Brain microvascular endothelial cell (primary cell): ENCODE data around the gene GALC.

Source experiments
- DNase-seq: peaks from one replicate; pipeline ENCODE4 v3.0.0-alpha.2; 2020
- H3K27ac ChIP-seq: fragments of 250-450 bp; sonication (Bioruptor Pico); 2 replicates; pipeline ENCODE4 v1.5.1; 2020; ENCODE audit warnings: mild to moderate bottlenecking, moderate library complexity
- H3K27me3 ChIP-seq: fragments of 250-450 bp; sonication (Bioruptor Pico); replicated peaks from 2 replicates; pipeline ENCODE4 v1.5.1; 2020; ENCODE audit warnings: mild to moderate bottlenecking
- H3K36me3 ChIP-seq: fragments of 250-450 bp; sonication (Bioruptor Pico); replicated peaks from 2 replicates; pipeline ENCODE4 v1.5.1; 2020; ENCODE audit warnings: mild to moderate bottlenecking
- H3K4me3 ChIP-seq: 2 replicates; pipeline ENCODE4 v1.5.1; 2011; ENCODE audit warnings: low read depth, mild to moderate bottlenecking, control low read depth, low read length, moderate library complexity
- in situ Hi-C: cut with HindIII; loops from 2 replicates; pipeline ENCODE4 v1.10.0; 2017; ENCODE audit warnings: low sequenced_read_pairs, low pct_ligation_motif_present
- TF ChIP-seq, protein P1 (sequence below): IDR thresholded peaks from 2 replicates; pipeline ENCODE4 v1.5.1; 2011; ENCODE audit warnings: low read depth, mild to moderate bottlenecking, moderate library complexity, low read length, control low read depth, inconsistent platforms; ENCODE audit errors: missing control alignments

The GALC gene

DNA sequence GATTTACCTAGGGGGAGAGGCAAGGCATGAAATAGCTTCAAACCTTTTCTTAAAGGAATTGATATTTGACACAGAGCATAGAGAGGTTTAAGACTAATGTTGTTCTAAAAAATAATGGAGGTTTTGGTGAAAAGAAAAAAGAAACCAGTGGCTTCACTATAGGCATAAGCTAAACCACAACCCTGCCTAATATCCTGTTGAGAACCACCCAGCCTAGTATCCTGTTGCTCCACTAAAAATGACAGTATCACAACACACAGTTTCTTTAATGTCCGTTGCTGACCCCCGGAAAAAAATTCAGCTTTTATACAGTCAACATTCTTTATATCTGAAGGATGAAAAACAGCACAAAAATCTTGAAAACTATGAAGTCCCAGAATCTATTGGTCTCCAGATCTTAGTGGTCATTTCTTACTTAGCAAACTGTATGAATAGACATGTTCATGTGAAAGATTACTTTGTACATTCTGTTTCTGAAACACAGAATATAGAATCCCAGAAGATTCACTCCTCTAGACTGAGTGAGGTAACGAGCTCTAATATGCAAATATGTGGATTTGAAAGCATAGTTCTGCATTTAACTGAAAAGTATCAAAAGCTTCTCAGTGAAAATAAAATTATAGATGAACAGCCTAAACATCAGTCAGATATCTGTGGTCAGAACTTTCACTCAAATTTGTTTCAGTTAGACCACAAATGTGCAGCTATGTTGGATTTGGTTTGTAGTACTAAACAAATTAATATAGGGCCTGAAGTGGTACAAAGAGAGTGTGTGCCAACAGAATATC lies 40.5 kb downstream of the GALC start:
- TF ChIP-seq, protein P1, sequence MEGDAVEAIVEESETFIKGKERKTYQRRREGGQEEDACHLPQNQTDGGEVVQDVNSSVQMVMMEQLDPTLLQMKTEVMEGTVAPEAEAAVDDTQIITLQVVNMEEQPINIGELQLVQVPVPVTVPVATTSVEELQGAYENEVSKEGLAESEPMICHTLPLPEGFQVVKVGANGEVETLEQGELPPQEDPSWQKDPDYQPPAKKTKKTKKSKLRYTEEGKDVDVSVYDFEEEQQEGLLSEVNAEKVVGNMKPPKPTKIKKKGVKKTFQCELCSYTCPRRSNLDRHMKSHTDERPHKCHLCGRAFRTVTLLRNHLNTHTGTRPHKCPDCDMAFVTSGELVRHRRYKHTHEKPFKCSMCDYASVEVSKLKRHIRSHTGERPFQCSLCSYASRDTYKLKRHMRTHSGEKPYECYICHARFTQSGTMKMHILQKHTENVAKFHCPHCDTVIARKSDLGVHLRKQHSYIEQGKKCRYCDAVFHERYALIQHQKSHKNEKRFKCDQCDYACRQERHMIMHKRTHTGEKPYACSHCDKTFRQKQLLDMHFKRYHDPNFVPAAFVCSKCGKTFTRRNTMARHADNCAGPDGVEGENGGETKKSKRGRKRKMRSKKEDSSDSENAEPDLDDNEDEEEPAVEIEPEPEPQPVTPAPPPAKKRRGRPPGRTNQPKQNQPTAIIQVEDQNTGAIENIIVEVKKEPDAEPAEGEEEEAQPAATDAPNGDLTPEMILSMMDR: no peak
- DNase-seq: no peak
- Histone ChIP-seq H3K27ac (no peak overlapping the region), H3K36me3 (no peaks in the 10 kb centered on the region), H3K4me3 (no peak overlapping the region), H3K27me3 (no peaks in the 10 kb centered on the region)
- in situ Hi-C loops: no loop called here

DNA sequence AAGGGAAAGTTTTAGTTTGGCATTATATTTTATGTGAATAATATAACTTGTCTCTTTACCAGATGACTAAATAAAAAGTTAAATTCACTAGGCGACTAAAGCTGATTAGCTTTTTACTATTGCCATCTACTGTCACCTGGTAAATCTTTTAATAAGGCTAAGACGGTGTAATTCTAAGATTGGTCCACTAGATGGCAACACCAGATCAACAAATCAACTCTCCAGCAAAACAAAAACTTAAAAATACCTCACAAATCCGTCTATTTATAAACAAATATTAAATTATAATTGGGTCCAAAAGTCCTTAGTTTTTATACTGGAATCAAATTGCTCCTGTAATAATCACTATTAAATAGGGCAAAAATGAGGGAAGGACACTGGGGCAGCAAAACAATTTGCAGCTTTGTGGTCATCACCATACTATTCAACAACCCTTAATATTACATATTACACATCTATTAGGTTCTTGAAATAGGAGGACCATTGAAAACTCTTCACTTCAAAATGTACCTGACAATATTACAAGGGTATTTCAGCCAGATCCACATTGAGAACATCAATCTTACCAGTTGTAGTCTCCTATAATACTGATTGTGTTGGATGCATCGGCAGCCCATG lies 47.9 kb downstream of the GALC start:
- no peaks in the 10 kb centered on the region for H3K27me3 ChIP-seq
- TF ChIP-seq, protein P1: peak; percentile 40
- no peaks in the 10 kb centered on the region for H3K36me3 ChIP-seq
- in situ Hi-C loops: no loop called here
- no peak overlapping the region for H3K27ac ChIP-seq
- no peak overlapping the region for H3K4me3 ChIP-seq
- no peak for DNase-seq

DNA sequence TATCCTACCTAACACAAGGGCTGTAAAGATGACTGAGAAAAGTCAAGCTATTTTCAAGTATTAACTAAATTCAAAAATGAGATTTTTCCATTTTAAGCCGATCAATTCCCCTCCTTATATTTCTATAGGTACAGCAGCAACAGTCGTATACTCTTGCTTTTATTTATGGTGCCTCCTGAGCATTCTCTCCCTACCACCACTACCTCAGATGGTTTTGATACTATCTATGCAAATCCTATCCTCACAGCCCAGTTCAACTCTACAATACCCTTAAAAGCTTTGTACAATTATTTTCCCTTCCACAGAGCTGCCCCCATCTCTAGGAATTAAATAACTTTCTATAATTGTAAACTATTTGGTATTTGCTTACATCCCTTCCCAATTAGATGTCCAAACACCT lies 52.1 kb downstream of the GALC start:
- Histone ChIP-seq H3K27me3 (no peaks in the 10 kb centered on the region), H3K27ac (no peak overlapping the region), H3K4me3 (no peak overlapping the region), H3K36me3 (no peaks in the 10 kb centered on the region)
- no peak for DNase-seq
- TF ChIP-seq, protein P1: no peak
- in situ Hi-C loops: no loop called here

DNA sequence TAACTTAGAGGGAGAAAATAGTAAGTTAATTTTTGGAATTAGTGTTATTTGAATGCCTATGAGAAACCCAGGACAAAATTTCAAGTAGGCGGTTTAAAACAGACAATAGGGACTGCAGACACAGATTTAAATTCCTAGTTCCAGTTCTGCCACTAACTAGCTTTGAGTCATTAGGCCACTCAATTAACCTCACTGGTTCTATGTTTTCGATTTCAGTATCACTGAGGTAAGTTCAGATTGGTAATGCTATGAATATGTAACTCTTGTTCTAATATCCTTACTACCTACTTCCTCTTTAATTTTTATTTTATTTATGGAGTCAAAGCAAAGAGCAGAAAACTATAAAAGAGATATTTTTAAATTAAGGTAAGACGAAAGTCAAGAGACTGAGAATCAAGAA lies 52.6 kb downstream of the GALC start:
- Histone ChIP-seq H3K27ac (no peak overlapping the region), H3K36me3 (no peaks in the 10 kb centered on the region), H3K4me3 (no peak overlapping the region), H3K27me3 (no peaks in the 10 kb centered on the region)
- in situ Hi-C loops: no loop called here
- no peak for DNase-seq
- TF ChIP-seq, protein P1: no peak

DNA sequence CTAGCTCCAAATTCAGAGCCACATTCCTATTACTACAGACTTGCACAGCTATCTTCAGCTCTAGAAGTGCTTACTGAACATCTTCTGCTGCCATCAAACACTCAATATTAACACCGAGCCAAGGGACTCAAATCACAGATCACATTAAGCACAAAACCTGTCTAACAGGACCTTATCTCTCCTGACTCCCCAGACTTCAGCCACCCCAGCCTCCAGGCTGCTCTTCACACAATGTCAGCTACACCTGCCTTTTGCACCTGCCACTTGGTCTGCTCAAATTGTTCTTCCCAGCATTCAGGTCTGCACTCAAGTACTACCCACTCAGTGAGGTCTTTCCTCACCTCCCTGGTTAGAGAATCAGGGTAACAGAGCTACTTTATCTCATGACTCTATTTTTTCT lies 57.1 kb downstream of the GALC start:
- H3K27me3 ChIP-seq: no peaks in the 10 kb centered on the region
- TF ChIP-seq, protein P1: no peak
- DNase-seq: no peak
- H3K4me3 ChIP-seq: no peak overlapping the region
- in situ Hi-C loops: no loop called here
- H3K36me3 ChIP-seq: no peaks in the 10 kb centered on the region
- H3K27ac ChIP-seq: no peak overlapping the region
